Activated CD4-positive, alpha-beta T cell treated with anti-CD3 and anti-CD28 coated beads, Interleukin-2, amount 50 U/mL, for 24 hours (primary cell): ENCODE results near the gene TNIP1.
A peak's percentile ranks its signal among the peaks of the same experiment; 100 is the strongest.

Source experiments
- DNase-seq, 2 donors: peaks; one replicate each; pipeline ENCODE4 v3.0.0-alpha.2; 2020; ENCODE audit warnings: low read depth in 1 of 2, low spot score in 1 of 2

Gene TNIP1

GRCh38 chr5:151085517-151086041, 4.7 kb upstream of the TNIP1 start:
- no peak for DNase-seq

- no peak for DNase-seq
Observed at GRCh38 chr5:151084363-151084762, 3.5 kb upstream of the TNIP1 start.

GRCh38 chr5:151083081-151083676, 2.3 kb upstream of the TNIP1 start:
- DNase-seq: peak; percentile 30 to 67

- no peak for DNase-seq
Observed at GRCh38 chr5:151082282-151082902, 1.6 kb upstream of the TNIP1 start.

- no peak for DNase-seq
Observed at GRCh38 chr5:151081431-151082281, 822 bp upstream of the TNIP1 start.

- peak in 1 of 2 donors; percentile 63 for DNase-seq
Observed at GRCh38 chr5:151079838-151080612, 809 bp downstream of the TNIP1 start.

- peak; percentile 53 to 69 for DNase-seq
Observed at GRCh38 chr5:151078490-151079262, 2.2 kb downstream of the TNIP1 start.

GRCh38 chr5:151077967-151078366, 2.9 kb downstream of the TNIP1 start:
- DNase-seq: no peak

- no peak for DNase-seq
Observed at GRCh38 chr5:151077419-151077818, 3.4 kb downstream of the TNIP1 start.

GRCh38 chr5:151076616-151077015, 4.2 kb downstream of the TNIP1 start:
- DNase-seq: no peak

GRCh38 chr5:151075698-151076331, 5.0 kb downstream of the TNIP1 start:
- DNase-seq: no peak

- no peak for DNase-seq
Observed at GRCh38 chr5:151074557-151074956, 6.3 kb downstream of the TNIP1 start.

- no peak for DNase-seq
Observed at GRCh38 chr5:151073280-151073679, 7.6 kb downstream of the TNIP1 start.

- DNase-seq: no peak
Observed at GRCh38 chr5:151072630-151073025, 8.2 kb downstream of the TNIP1 start.

GRCh38 chr5:151071848-151072629, 8.8 kb downstream of the TNIP1 start:
- no peak for DNase-seq

- no peak for DNase-seq
Observed at GRCh38 chr5:151071021-151071420, 9.8 kb downstream of the TNIP1 start.

GRCh38 chr5:151070449-151070848, 10.4 kb downstream of the TNIP1 start:
- DNase-seq: no peak

- DNase-seq: no peak
Observed at GRCh38 chr5:151068433-151069197, 12.2 kb downstream of the TNIP1 start.
